Loucy (cell line): ENCODE data around the gene DHRS4L2.
"Not testable (repeated sequence)": the region's sequence is repeated elsewhere in the genome, so short reads cannot be mapped to it uniquely, and the experiment has no call there.

Experiments used
- H2AFZ ChIP-seq: fragments of 200-600 bp; sonication (generic); 2 replicates; pipeline ENCODE4 v1.6.0; 2016; ENCODE audit warnings: antibody characterized with exemption, mild to moderate bottlenecking, low read length, moderate library complexity
- H3F3A ChIP-seq: fragments of 200-600 bp; 2 replicates; pipeline ENCODE4 v1.6.0; 2016; ENCODE audit warnings: antibody characterized with exemption, low read depth, mild to moderate bottlenecking
- H3K27me3 ChIP-seq: fragments of 200-600 bp; sonication (generic); 2 replicates; pipeline ENCODE4 v1.6.1; 2014; ENCODE audit warnings: low read length, mild to moderate bottlenecking; ENCODE audit not compliant: insufficient read depth, poor library complexity, severe bottlenecking
- H3K36me3 ChIP-seq: fragments of 200-600 bp; sonication (generic); 2 replicates; pipeline ENCODE4 v1.6.1; 2016; ENCODE audit warnings: low read length; ENCODE audit not compliant: insufficient read depth
- H3K4me1 ChIP-seq: fragments of 200-600 bp; sonication (generic); 2 replicates; pipeline ENCODE4 v1.5.1; 2014; ENCODE audit warnings: low read length, mild to moderate bottlenecking; ENCODE audit not compliant: insufficient read depth, poor library complexity, severe bottlenecking
- H3K4me2 ChIP-seq: fragments of 200-600 bp; sonication (generic); 2 replicates; pipeline ENCODE4 v1.6.0; 2014; ENCODE audit warnings: antibody characterized with exemption, low read length, low read depth, mild to moderate bottlenecking; ENCODE audit not compliant: poor library complexity, severe bottlenecking
- H3K4me3 ChIP-seq: fragments of 200-600 bp; sonication (generic); 2 replicates; pipeline ENCODE4 v1.5.1; 2014; ENCODE audit warnings: low read length, mild to moderate bottlenecking, mixed read lengths; ENCODE audit not compliant: poor library complexity, severe bottlenecking
- H3K79me2 ChIP-seq: fragments of 200-600 bp; sonication (generic); 2 replicates; pipeline ENCODE4 v1.6.1; 2014; ENCODE audit warnings: low read length; ENCODE audit not compliant: insufficient read depth
- H3K9ac ChIP-seq: fragments of 200-600 bp; sonication (generic); 2 replicates; pipeline ENCODE4 v1.6.0; 2014; ENCODE audit warnings: mild to moderate bottlenecking, low read depth, low read length, moderate library complexity; ENCODE audit not compliant: poor library complexity, severe bottlenecking
- H3K9me2 ChIP-seq: fragments of 200-600 bp; sonication (generic); replicated peaks from 2 replicates; pipeline ENCODE4 v1.6.1; 2016; ENCODE audit warnings: low read depth, low read length, mixed read lengths
- H3K9me3 ChIP-seq: fragments of 200-600 bp; sonication (generic); 2 replicates; pipeline ENCODE4 v1.6.1; 2014; ENCODE audit warnings: mild to moderate bottlenecking, antibody characterized with exemption, low read length, low read depth; ENCODE audit not compliant: insufficient read depth
- H4K20me1 ChIP-seq: fragments of 200-600 bp; sonication (generic); 2 replicates; pipeline ENCODE4 v1.6.0; 2014; ENCODE audit warnings: antibody characterized with exemption, low read length, mild to moderate bottlenecking; ENCODE audit not compliant: insufficient read depth, poor library complexity, severe bottlenecking
- EZH2phosphoT487 ChIP-seq: fragments of 200-600 bp; IDR thresholded peaks from 2 replicates; pipeline ENCODE4 v1.6.1; 2018; ENCODE audit warnings: antibody characterized with exemption, mild to moderate bottlenecking, moderate library complexity, borderline replicate concordance
- TF ChIP-seq, protein P1 (sequence below): fragments of 200-600 bp; sonication (generic); conservative IDR thresholded peaks from 2 replicates; pipeline ENCODE4 v1.5.1; 2014; ENCODE audit warnings: mild to moderate bottlenecking, antibody characterized with exemption, low read length

The DHRS4L2 gene

DNA sequence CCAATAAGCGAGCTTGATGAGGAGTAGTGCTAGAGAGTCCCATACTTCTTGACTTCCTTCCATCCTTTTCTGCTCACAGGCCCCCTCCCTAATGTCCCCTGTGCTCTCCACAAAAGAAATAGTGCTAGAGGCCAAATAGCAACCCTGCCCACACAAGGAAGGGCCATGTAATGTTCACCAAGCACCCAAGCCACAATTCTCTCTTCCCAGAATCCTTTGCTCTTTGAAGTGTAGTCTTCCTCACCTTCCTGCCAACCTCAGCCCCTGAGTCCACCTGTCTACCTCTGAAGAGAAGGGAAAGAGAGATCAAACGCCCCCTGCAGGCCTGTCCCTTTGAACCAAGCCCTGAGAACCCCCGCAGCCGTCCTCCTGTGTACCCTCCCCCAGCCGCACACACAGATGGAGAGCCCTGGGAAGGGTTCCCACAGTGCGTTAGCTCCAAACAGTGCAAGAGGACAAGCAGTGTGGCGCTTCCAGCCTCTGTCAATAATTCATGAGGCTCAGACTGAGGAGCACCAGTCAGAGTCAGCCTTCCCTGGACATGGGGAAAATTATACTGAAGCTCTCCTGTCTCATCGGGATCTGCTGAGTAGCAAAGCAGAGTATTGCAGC is 37.0 kb upstream of the DHRS4L2 start:
- H3F3A ChIP-seq, result no peaks in the 10 kb centered on the region
- TF ChIP-seq EZH2phosphoT487, result no peak
- TF ChIP-seq, protein P1, sequence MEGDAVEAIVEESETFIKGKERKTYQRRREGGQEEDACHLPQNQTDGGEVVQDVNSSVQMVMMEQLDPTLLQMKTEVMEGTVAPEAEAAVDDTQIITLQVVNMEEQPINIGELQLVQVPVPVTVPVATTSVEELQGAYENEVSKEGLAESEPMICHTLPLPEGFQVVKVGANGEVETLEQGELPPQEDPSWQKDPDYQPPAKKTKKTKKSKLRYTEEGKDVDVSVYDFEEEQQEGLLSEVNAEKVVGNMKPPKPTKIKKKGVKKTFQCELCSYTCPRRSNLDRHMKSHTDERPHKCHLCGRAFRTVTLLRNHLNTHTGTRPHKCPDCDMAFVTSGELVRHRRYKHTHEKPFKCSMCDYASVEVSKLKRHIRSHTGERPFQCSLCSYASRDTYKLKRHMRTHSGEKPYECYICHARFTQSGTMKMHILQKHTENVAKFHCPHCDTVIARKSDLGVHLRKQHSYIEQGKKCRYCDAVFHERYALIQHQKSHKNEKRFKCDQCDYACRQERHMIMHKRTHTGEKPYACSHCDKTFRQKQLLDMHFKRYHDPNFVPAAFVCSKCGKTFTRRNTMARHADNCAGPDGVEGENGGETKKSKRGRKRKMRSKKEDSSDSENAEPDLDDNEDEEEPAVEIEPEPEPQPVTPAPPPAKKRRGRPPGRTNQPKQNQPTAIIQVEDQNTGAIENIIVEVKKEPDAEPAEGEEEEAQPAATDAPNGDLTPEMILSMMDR, result peak; percentile 45
- H3K27me3 ChIP-seq, result no peaks in the 10 kb centered on the region
- no peaks in the 10 kb centered on the region for H3K9me2 ChIP-seq
- no peak overlapping the region for H2AFZ ChIP-seq
- peak overlapping the region; percentile 84 for H3K4me2 ChIP-seq
- no peaks in the 10 kb centered on the region for H3K9me3 ChIP-seq
- peak overlapping the region; percentile 34 for H3K4me3 ChIP-seq
- no peaks in the 10 kb centered on the region for H4K20me1 ChIP-seq
- H3K4me1 ChIP-seq, result peaks cover 21% of the 10 kb centered on the region
- H3K36me3 ChIP-seq, result no peaks in the 10 kb centered on the region
- peak overlapping the region; percentile 94 for H3K9ac ChIP-seq
- H3K79me2 ChIP-seq, result peaks cover 13% of the 10 kb centered on the region; the same call in 1 of the 2 replicates

DNA sequence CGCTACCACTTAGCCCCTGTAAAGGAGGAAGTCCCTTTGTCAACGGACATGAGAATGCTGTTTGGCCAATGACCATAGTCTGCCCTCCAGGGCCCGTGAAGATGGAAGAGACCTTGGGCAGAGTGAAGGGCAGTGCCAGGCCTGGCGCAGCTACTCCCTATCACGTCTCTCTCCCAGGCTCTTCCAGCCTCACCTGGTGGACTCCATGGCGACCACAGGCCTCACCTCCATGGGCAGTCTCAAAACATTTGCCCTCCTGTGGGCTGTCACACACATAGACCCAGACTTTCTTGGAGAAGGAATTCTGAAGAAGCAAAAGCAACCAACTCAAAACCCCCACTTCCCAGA is 35.6 kb upstream of the DHRS4L2 start:
- H3K4me3 ChIP-seq, result peak overlapping the region; percentile 94
- H3K4me1 ChIP-seq, result peaks cover 21% of the 10 kb centered on the region
- not testable (repeated sequence) for H3F3A ChIP-seq, H3K9me3 ChIP-seq, H4K20me1 ChIP-seq, H3K9me2 ChIP-seq, H3K27me3 ChIP-seq, H3K36me3 ChIP-seq
- peak overlapping the region; percentile 84 for H3K4me2 ChIP-seq
- peaks cover 13% of the 10 kb centered on the region; the same call in 1 of the 2 replicates for H3K79me2 ChIP-seq
- H3K9ac ChIP-seq, result peak overlapping the region; percentile 94
- H2AFZ ChIP-seq, result 0 out of 2 replicates have a peak overlapping the region, but pooled peaks have one; percentile 61

DNA sequence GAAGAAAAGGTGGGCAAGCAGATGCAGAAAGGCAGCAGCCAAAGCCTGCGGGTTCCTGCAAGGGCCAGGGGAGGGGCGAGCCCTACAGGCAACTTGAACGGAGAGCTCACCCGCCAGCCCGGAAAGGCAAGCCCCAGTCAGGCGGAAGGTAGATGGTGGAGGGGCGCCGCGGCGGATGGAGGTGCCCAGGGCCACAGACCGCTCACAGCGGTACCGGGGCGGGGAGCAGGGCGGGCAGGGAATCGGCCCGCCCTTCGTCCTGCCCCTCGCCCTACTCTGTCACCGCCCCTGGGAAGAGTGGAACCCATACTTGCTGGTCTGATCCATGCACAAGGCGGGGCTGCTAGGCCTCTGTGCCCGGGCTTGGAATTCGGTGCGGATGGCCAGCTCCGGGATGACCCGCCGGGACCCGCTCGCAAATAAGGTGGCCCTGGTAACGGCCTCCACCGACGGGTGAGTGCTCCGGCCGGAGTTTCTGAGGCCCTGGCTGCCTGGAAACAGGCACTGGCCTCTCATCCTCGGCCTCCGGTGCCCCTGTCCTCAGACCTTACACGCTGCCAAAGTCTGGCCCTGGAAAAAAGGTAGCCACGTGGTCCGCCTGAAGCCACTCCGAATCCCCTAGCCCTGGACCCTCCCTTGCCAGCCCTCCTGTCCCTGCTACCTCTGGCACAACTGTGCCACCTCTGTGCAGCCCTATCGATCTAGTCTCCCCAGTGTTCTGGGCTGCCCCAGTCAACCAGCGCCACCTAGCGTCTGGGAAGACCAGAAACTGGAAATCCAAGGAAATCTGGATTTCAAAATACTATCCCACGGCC is 35.1 kb upstream of the DHRS4L2 start, which contains the start of gene DHRS4:
Gene DHRS4 (plus strand): TSS at position 307 of the 815 bp plus-strand sequence. CDS start 19 bp downstream, at position 326.
- Histone ChIP-seq H2AFZ (peak within 1 kb of the TSS; percentile 96), H3K4me2 (peak within 1 kb of the TSS; percentile 84), H3K9ac (peak within 1 kb of the TSS; percentile 94), H3K27me3 (no peaks in the 10 kb centered on the region), H3K79me2 (peaks cover 13% of the 10 kb centered on the region; the same call in 1 of the 2 replicates), H3K4me3 (peak within 1 kb of the TSS; percentile 94), H3K9me2 (no peaks in the 10 kb centered on the region), H3K36me3 (no peaks in the 10 kb centered on the region), H3K4me1 (peaks cover 17% of the 10 kb centered on the region), H3K9me3 (no peaks in the 10 kb centered on the region), H4K20me1 (no peaks in the 10 kb centered on the region), H3F3A (no peaks in the 10 kb centered on the region)
- TF ChIP-seq, protein P1, result peak; percentile 89
- no peak for TF ChIP-seq EZH2phosphoT487
